Thymus (tissue), 11 donors: ENCODE data around the gene FBXW5. TPM values are rescaled to one million over a fixed set of nuclear protein-coding genes. Genes with fewer than 3 reads are reported as not detected.
A peak's percentile ranks its signal among the peaks of the same experiment; 100 is the strongest.

Experiments used
- DNase-seq, 9 donors: peaks; one replicate each; pipeline ENCODE4 v3.0.0-alpha.2; 2013; ENCODE audit warnings: low spot score in 9 of 9, low read depth in 6 of 9, missing footprints in 1 of 9
- H3K27ac ChIP-seq, 2 donors: one replicate each; pipeline ENCODE4 v1.5.1; 2013; ENCODE audit warnings: control low read depth in 1 of 2, low read depth in 1 of 2, low read length in 1 of 2, mild to moderate bottlenecking in 1 of 2, moderate library complexity in 1 of 2
- H3K27me3 ChIP-seq, 2 donors: one replicate each; pipeline ENCODE4 v1.5.1; 2013; ENCODE audit warnings: low read length in 1 of 2; ENCODE audit not compliant: control insufficient read depth in 2 of 2, insufficient read depth in 1 of 2
- H3K36me3 ChIP-seq, 2 donors: one replicate each; pipeline ENCODE4 v1.5.1; 2013; ENCODE audit warnings: low read length in 1 of 2, mild to moderate bottlenecking in 1 of 2, moderate library complexity in 1 of 2; ENCODE audit not compliant: control insufficient read depth in 2 of 2, insufficient read depth in 2 of 2
- H3K4me1 ChIP-seq, 2 donors: one replicate each; pipeline ENCODE4 v1.5.1; 2013; ENCODE audit warnings: low read length in 2 of 2; ENCODE audit not compliant: control insufficient read depth in 2 of 2, insufficient read depth in 2 of 2
- H3K4me3 ChIP-seq, 2 donors: one replicate each; pipeline ENCODE4 v1.5.1; 2013; ENCODE audit warnings: low read length in 2 of 2, control low read depth in 1 of 2, mild to moderate bottlenecking in 1 of 2
- H3K9me3 ChIP-seq, 2 donors: one replicate each; pipeline ENCODE4 v1.5.1; 2013; ENCODE audit warnings: low read length in 1 of 2, mild to moderate bottlenecking in 1 of 2; ENCODE audit not compliant: control insufficient read depth in 2 of 2, insufficient read depth in 1 of 2
- WGBS: extraction: QIAGEN DNeasy Blood & Tissue Kit; methylation state at CpG from one replicate; pipeline ENCODE4 v1.1.7; 2013; 5-methylcytosine and 5-hydroxymethylcytosine counted together
- polyA plus RNA-seq: library from polyadenylated mRNA; stranded (reverse); fragments of 200-250 nt; gene quantifications from one replicate; pipeline ENCODE4 v1.2.3, GENCODE V29; 2013
- total RNA-seq: library from RNA; stranded (reverse); fragments of 120-200 nt; gene quantifications from one replicate; pipeline ENCODE4 v1.2.4, GENCODE V29; 2013
- donor health status: healthy.

FBXW5 gene
- total and polyA plus RNA-seq, 2 donors: 101 to 162 TPM

GRCh38 chr9:136964171-136964689 is 19.7 kb upstream of the FBXW5 start:
- H3K27ac ChIP-seq: no peak overlapping the region
- no peak for DNase-seq
- peaks cover 0 to 3% of the 10 kb centered on the region in 2 donors for H3K27me3 ChIP-seq
- H3K36me3 ChIP-seq: no peaks in the 10 kb centered on the region
- peaks cover 0 to 4% of the 10 kb centered on the region in 2 donors for H3K9me3 ChIP-seq
- 91% methylated on average over 22 of the region's 22 CpGs for WGBS
- H3K4me1 ChIP-seq: peaks cover 32 to 64% of the 10 kb centered on the region in 2 donors
- H3K4me3 ChIP-seq: no peak overlapping the region

GRCh38 chr9:136963751-136964150 is 19.2 kb upstream of the FBXW5 start:
- peaks cover 37 to 69% of the 10 kb centered on the region in 2 donors for H3K4me1 ChIP-seq
- H3K9me3 ChIP-seq: peaks cover 0 to 5% of the 10 kb centered on the region in 2 donors
- no peak overlapping the region for H3K4me3 ChIP-seq
- no peaks in the 10 kb centered on the region for H3K36me3 ChIP-seq
- 95% methylated on average over 12 of the region's 12 CpGs for WGBS
- DNase-seq: no peak
- no peak overlapping the region for H3K27ac ChIP-seq
- H3K27me3 ChIP-seq: peaks cover 0 to 3% of the 10 kb centered on the region in 2 donors

GRCh38 chr9:136963341-136963740 is 18.8 kb upstream of the FBXW5 start:
- WGBS: 97% methylated on average over 15 of the region's 15 CpGs
- H3K4me3 ChIP-seq: no peak overlapping the region
- no peak for DNase-seq
- H3K4me1 ChIP-seq: peaks cover 40 to 70% of the 10 kb centered on the region in 2 donors
- no peak overlapping the region for H3K27ac ChIP-seq
- H3K27me3 ChIP-seq: peaks cover 0 to 3% of the 10 kb centered on the region in 2 donors
- H3K9me3 ChIP-seq: peaks cover 0 to 7% of the 10 kb centered on the region in 2 donors
- H3K36me3 ChIP-seq: no peaks in the 10 kb centered on the region

GRCh38 chr9:136962701-136963248 is 18.2 kb upstream of the FBXW5 start:
- H3K27ac ChIP-seq: peak overlapping the region in 1 of 2 donors; percentile 55
- H3K4me3 ChIP-seq: no peak overlapping the region
- peaks cover 0 to 7% of the 10 kb centered on the region in 2 donors for H3K9me3 ChIP-seq
- DNase-seq: no peak
- H3K4me1 ChIP-seq: peaks cover 40 to 72% of the 10 kb centered on the region in 2 donors
- H3K27me3 ChIP-seq: peaks cover 0 to 3% of the 10 kb centered on the region in 2 donors
- no peaks in the 10 kb centered on the region for H3K36me3 ChIP-seq
- WGBS: 95% methylated on average over 11 of the region's 11 CpGs

GRCh38 chr9:136962163-136962562 is 17.6 kb upstream of the FBXW5 start:
- no peak for DNase-seq
- WGBS: 99% methylated on average over 9 of the region's 9 CpGs
- Histone ChIP-seq H3K4me1 (peaks cover 40 to 72% of the 10 kb centered on the region in 2 donors), H3K4me3 (no peak overlapping the region), H3K36me3 (no peaks in the 10 kb centered on the region), H3K27ac (peak overlapping the region; percentile 25 to 75), H3K9me3 (peaks cover 0 to 7% of the 10 kb centered on the region in 2 donors), H3K27me3 (peaks cover 0 to 3% of the 10 kb centered on the region in 2 donors)

GRCh38 chr9:136961279-136962065 is 16.9 kb upstream of the FBXW5 start:
- Histone ChIP-seq H3K4me1 (peaks cover 40 to 71% of the 10 kb centered on the region in 2 donors), H3K27ac (peak overlapping the region; percentile 75 to 76), H3K9me3 (peaks cover 0 to 7% of the 10 kb centered on the region in 2 donors), H3K4me3 (no peak overlapping the region), H3K36me3 (no peaks in the 10 kb centered on the region), H3K27me3 (peaks cover 0 to 3% of the 10 kb centered on the region in 2 donors)
- WGBS: 91% methylated on average over 23 of the region's 23 CpGs
- peak in 1 of 9 donors; percentile 27 for DNase-seq

GRCh38 chr9:136960938-136961275 is 16.4 kb upstream of the FBXW5 start:
- peaks cover 0 to under 1% of the 10 kb centered on the region in 2 donors for H3K27me3 ChIP-seq
- H3K4me1 ChIP-seq: peaks cover 36 to 65% of the 10 kb centered on the region in 2 donors
- H3K9me3 ChIP-seq: peaks cover 0 to 7% of the 10 kb centered on the region in 2 donors
- H3K4me3 ChIP-seq: no peak overlapping the region
- H3K27ac ChIP-seq: peak overlapping the region; percentile 75 to 76
- WGBS: 93% methylated on average over 15 of the region's 15 CpGs
- no peak for DNase-seq
- no peaks in the 10 kb centered on the region for H3K36me3 ChIP-seq

GRCh38 chr9:136960212-136960937 is 15.8 kb upstream of the FBXW5 start:
- DNase-seq: peak in 4 of 9 donors; percentile 37 to 65 (median 46)
- no peaks in the 10 kb centered on the region for H3K27me3 ChIP-seq
- peaks cover 32 to 62% of the 10 kb centered on the region in 2 donors for H3K4me1 ChIP-seq
- WGBS: 51% methylated on average over 19 of the region's 19 CpGs
- H3K9me3 ChIP-seq: peaks cover 0 to 7% of the 10 kb centered on the region in 2 donors
- no peaks in the 10 kb centered on the region for H3K36me3 ChIP-seq
- no peak overlapping the region for H3K4me3 ChIP-seq
- H3K27ac ChIP-seq: peak overlapping the region; percentile 76 to 84
